CD4-positive, alpha-beta T cell treated with Interleukin-21 for 1 hour (primary cell): ENCODE data around the gene LYZL6.

Experiments used
- DNase-seq: peaks from one replicate; pipeline ENCODE4 v3.0.0-alpha.2; 2020

Gene LYZL6, protein sequence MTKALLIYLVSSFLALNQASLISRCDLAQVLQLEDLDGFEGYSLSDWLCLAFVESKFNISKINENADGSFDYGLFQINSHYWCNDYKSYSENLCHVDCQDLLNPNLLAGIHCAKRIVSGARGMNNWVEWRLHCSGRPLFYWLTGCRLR

DNA sequence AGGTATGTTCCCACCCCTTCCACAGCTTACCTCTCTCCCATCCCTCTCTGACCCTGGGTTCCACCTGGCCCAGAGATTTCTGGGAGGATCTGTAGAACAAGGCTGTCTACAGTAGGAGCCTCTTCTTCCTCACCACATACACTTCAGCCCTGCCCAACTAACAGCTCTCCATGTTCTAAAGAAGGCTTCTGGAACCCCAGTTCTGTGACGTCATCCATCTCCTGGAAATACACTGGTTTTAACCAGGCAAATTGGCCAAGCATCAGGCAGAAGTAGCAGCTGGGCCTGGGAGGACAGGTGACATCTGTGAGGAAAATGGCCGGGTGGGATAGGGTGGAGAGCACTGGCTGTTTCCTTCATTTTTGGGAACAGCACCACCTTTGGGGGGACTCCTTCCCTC lies at the start of gene LYZL6:
TSS of gene LYZL6 (minus strand) at position 177 of the 400 bp plus-strand sequence. CDS start 4,357 bp downstream, outside the sequence.
- DNase-seq = no peak

DNA sequence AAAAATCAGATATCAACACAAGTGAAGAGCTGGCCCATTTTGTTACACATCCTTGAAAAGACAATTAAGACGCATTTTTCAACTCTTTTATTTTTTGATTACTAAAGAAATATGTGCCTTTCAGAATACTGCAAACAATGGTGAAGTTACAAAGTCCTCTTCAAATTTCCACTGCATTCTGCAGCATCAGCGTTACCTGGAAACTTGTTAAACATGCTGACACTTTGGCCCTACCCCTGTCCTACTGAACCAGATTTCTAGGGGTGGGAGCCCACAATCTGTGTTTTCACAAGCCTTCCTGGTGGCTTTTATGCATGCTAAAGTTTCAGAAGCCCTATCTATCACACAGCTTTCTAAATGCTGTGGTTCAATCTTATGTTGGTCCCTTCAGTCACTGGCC lies 47.6 kb upstream of the LYZL6 start:
- DNase-seq = no peak

DNA sequence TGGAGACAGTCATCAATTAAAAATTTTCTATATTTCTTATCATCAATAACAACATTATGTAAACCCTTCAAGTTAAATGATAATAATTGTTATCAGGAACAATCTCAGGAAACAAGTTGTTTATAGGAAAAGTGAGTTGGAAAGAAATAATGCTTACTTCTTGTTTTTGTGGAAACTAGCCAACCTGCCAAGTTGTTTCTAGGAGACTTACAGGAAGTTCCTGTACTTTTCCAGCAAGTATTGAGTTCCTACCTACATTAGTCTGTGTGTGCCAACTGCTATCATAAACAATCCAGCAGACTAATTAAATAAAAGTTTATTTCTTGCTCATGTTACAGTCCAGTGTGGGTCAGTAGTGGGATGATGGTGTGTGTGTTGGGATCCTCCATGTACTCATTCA lies 44.7 kb upstream of the LYZL6 start:
- no peak for DNase-seq

- DNase-seq = no peak
These were observed 43.1 kb upstream of the LYZL6 start, which contains the start of gene CCL14 for GRCh38 chr17:35986643-35987042. TSS of gene CCL14 (minus strand) at chr17:35986729. CDS start at chr17:35986649, 80 bp downstream.

DNA sequence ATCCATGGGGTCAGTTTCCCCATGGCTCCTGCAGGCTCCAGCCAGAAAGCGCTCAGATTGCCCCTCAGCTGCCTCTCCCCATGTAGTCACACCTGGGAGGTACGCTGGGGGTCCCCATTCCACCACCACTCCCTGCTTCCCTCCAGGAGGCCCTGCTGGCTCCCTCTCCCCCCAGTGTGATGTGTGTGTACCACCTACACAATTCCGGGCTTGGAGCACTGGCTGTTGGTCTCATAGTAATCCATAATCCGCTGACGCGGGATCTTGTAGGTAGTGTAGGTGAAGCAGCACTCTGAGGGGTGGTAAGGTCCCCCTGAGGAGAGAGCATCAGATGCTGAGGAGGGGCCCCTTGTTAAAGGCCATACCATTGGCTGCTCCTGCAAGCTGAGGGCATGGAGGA lies 40.6 kb upstream of the LYZL6 start:
- DNase-seq = no peak

DNA sequence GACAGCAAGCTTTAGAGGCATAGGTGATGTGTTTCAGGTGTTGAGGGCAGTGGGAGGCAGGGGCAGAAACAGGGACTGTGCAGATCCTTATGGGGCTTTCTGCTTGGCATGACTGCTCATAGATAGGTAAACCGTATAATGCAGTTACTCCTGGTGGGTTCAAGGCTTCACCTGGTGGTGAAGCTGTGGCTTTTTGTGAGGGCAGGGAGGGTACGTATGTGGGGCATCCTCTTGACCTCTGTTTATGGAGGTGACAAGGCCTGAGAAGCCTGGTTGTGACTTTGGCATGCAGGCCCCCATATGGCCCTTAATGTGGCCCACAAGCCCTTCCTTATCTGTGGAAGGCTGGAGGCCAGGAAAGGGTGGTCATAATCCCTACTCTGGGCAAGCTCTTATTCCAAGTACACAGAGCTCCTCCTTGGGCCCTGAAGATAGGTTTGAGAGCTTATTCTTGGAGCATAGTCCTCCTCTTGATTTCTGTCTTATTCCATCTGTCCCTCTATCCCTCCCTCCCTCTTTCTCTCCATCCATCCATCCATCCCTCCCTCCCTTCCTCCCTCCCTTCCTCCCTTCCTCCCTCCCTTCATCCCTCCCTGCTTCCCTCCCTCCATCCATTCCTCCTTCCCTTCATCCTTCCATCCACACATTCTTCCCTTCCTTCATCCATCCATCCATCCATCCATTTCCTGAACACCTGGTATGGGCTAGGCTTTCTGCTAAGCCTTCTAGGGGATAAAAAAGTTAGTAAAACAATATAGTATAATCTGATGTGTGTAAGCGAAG lies 39.1 kb upstream of the LYZL6 start:
- no peak for DNase-seq

DNA sequence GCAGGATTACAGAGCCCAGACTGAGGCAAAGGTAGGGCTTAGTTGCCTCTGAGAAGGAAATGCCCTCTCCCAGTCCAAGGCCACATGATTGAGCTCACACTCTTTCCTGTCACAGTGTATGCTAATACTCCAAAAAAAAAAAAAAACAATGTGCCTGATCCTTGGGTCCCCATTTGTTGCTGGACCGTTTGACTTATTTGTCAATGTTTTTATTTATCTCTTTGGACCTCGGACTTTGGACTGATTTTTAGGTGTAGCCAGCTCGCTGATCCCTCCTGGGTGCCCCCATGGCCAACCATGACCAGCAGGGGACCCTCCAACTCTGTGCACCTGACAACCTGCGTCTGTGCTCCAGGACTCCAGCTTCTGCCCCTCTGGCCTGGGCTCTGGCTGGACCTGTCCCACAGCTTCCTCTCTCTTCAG lies 38.4 kb upstream of the LYZL6 start:
- DNase-seq = no peak

DNA sequence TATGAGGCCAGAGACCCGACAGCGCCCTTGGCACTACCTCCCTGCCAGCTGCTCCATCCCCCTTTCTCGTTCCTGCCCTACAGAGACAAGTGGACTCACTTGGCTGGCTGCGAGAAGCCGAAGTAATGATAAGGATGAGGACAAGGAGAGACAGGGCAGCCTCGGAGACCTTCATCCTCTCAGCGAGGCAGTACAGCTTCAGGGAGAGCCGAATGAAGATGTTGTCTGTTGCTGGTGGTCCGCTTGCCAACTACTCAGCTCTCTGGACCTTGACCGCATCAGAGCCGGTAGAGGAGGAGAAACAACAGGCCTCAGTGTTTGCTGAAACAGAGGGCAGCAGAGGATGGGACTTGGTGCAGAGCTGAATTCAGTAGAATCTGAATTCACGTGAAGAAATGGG lies 37.7 kb upstream of the LYZL6 start, which contains the start of gene CCL16:
TSS of gene CCL16 (minus strand) at position 252 of the 400 bp plus-strand sequence. CDS start at position 175, 77 bp downstream.
- no peak for DNase-seq

GRCh38 chr17:35978346-35978745 lies 34.8 kb upstream of the LYZL6 start:
- no peak for DNase-seq

GRCh38 chr17:35977509-35977908 lies 34.0 kb upstream of the LYZL6 start:
- no peak for DNase-seq

DNA sequence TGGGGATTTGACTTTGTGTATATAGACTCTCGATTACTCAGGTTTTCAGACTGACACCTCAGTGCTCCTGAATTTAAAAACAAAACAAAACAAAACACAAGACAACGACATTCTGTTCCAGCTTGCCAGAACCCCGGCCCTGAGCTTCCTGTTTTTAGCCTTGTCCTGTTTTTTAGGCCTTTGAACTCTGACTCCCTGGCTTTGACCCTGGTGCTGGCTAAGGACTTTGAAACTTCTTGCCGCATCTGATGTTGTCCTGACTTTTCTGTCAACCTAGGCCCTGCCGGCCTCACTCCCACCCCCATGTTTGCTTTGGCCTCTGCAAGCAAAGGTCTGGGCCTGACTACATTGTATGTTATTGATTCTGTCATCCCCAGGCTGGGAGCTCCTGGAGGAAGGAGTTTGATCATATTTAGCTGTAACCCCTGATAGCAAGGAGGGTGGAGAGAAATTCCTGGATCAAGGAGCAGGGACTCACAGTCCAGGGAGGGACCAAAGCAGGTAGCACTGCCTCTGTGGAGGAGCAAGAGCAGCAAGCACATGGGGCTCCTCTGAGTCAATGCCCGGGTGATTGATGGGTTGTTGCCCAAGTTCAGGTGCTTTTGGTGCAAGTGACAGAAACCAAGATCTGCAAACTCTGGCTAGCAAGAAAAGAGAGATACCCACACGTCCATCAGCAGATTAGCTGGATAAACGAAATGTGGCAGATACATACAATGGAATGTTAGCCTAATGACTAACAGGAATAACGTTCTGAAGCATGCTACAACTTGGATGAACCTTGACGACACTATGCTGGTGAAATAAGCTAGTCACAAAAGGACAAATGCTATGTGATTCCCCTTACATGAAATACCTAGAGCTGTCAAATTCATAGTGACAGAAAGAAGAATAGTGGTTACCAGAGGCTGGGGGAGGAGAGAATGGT lies 30.1 kb upstream of the LYZL6 start:
- DNase-seq = no peak

DNA sequence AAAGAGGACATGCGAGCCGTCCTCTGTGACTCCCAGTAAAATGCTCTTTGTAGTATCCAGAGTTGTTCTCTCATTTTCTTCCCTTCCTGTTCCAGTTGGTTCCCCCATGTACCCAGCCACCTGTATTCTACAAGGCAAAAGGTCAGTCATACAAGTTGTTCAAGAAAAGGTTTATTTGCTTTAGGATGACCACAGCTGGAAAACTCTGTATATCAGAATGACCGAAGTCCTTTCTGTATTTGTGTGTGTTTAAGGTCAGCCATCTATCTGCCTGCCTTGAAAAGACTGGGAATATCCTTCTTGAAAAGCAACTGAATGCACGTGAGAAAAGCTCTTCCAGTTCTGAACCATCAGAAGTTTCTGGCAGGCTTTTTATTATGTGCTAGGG lies 29.4 kb upstream of the LYZL6 start:
- no peak for DNase-seq

DNA sequence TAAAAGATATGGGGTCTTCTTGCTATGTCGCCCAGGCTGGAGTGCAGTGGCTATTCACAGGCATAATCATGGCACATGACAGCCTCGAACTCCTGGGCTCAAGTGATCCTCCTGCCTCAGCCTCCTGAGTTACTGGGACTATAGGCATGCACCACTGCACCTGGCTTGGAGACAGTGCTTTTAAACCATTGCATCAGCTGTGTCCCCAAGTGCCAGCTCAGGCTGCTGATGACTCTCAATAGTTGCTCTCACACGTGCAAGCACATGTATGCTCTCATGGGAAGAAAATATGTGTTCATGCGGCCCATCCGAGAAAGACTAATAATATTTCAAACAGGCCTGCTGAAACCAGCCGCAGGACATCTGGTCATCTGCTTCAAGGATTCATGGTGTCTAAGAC lies 29.0 kb upstream of the LYZL6 start:
- no peak for DNase-seq

DNA sequence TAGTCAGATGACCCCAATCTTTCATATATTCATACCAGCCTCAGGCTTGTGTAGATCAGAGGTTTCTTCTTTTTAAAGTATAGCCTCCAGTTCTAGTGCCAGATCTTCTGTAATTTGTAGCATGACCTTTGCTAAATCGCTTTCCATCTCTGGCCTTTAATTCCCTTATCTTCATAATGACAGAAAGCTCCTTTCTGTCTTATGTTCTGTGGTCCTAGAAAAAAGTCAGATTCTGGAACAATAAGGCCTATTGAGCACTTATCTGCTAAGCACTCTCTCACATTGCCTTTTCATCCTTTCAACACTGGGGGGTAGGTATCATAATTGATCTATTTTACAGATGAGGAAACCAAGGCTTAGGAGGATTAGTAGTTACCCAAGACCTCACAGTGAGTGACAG lies 28.6 kb upstream of the LYZL6 start:
- no peak for DNase-seq

GRCh38 chr17:35969558-35970380 lies 26.3 kb upstream of the LYZL6 start:
- DNase-seq = peak; percentile 77

- no peak for DNase-seq
These were observed 25.1 kb upstream of the LYZL6 start for GRCh38 chr17:35968520-35969054.

DNA sequence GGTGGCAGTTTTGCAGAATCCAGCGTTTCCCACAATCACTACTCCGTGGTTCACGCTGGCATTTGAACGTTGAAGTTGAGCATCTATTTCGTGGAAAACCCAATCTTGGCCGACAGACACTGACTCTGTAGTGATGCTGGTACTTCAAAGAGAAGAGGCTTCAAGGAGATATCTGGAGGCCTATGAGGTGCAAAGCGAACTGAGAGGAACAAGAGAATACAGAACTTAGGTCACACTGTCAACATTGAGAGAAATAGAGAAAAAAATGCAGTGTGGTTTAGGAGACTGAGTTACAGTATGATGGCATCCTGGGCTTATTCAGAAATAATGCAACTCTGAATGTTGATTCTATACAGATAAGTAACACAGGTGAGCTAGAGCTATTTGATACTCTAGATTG lies 21.8 kb upstream of the LYZL6 start:
- DNase-seq = no peak

- DNase-seq = no peak
These were observed 20.1 kb upstream of the LYZL6 start for GRCh38 chr17:35963663-35964062.

- DNase-seq = no peak
These were observed 10.2 kb upstream of the LYZL6 start for GRCh38 chr17:35953720-35954119.

GRCh38 chr17:35949401-35949800 lies 5.9 kb upstream of the LYZL6 start:
- no peak for DNase-seq

- no peak for DNase-seq
These were observed 4.6 kb upstream of the LYZL6 start for GRCh38 chr17:35948092-35948491.

- peak; percentile 59 for DNase-seq
These were observed 3.7 kb upstream of the LYZL6 start for GRCh38 chr17:35947156-35947585.
